Left ventricle myocardium inferior (tissue), 1 donor: ENCODE data around the gene IQSEC1. TPM values are rescaled to one million over a fixed set of nuclear protein-coding genes. Genes with fewer than 3 reads are reported as not detected.
A peak's percentile ranks its signal among the peaks of the same experiment; 100 is the strongest.

Source experiments
- DNase-seq: peaks from one replicate; pipeline ENCODE4 v3.0.0-alpha.2; 2020
- H3K27ac ChIP-seq: fragments of 200-600 bp; replicated peaks from 2 replicates; pipeline ENCODE4 v1.8.0; 2021
- H3K27me3 ChIP-seq: fragments of 200-600 bp; 2 replicates; pipeline ENCODE4 v1.8.0; 2021; ENCODE audit warnings: low read depth
- H3K36me3 ChIP-seq: fragments of 200-600 bp; 2 replicates; pipeline ENCODE4 v1.8.0; 2021
- H3K4me1 ChIP-seq: fragments of 200-600 bp; 2 replicates; pipeline ENCODE4 v1.8.0; 2021
- H3K4me3 ChIP-seq: fragments of 200-600 bp; 2 replicates; pipeline ENCODE4 v1.8.0; 2021; ENCODE audit warnings: mild to moderate bottlenecking, moderate library complexity
- H3K9me3 ChIP-seq: fragments of 200-600 bp; replicated peaks from 2 replicates; pipeline ENCODE4 v1.8.0; 2021
- CTCF ChIP-seq: fragments of 200-600 bp; IDR thresholded peaks from 2 replicates; pipeline ENCODE4 v1.8.0; 2021; ENCODE audit warnings: antibody characterized with exemption, mild to moderate bottlenecking, borderline replicate concordance
- intact Hi-C: fragments of 100-400 bp; cut with micrococcal nuclease; formaldehyde crosslinking; loops from one replicate; pipeline ENCODE4 v1.11.0; 2022
- total RNA-seq: library from RNA; stranded (reverse); fragmentation: NEBNext Ultra II Directional; extraction: Animal tissue kit (Norgen Biotek cat#: 25700); gene quantifications from one replicate; pipeline ENCODE4 v1.2.1, GENCODE V29; 2021
- donor health status: DM: no; HTN: yes; CAD: no; lungs with severe emphysema.

The IQSEC1 gene
- total RNA-seq, 1 donor from 2014 or later, result 78.6 TPM

- Histone ChIP-seq H3K27me3 (no peaks in the 10 kb centered on the region), H3K4me1 (peaks cover 51% of the 10 kb centered on the region), H3K9me3 (no peaks in the 10 kb centered on the region), H3K4me3 (no peak overlapping the region), H3K27ac (peak overlapping the region; percentile 82), H3K36me3 (no peaks in the 10 kb centered on the region)
- intact Hi-C loops, result no loop called here
- TF ChIP-seq CTCF, result no peak
- no peak for DNase-seq
These were observed 9.4 kb upstream of the IQSEC1 start for GRCh38 chr3:13082677-13083076.

GRCh38 chr3:13081603-13082360 lies 8.6 kb upstream of the IQSEC1 start:
- peak; percentile 66 for DNase-seq
- H3K36me3 ChIP-seq, result no peaks in the 10 kb centered on the region
- peak overlapping the region; percentile 17 for H3K4me3 ChIP-seq
- peak overlapping the region; percentile 82 for H3K27ac ChIP-seq
- peaks cover 59% of the 10 kb centered on the region for H3K4me1 ChIP-seq
- no peaks in the 10 kb centered on the region for H3K27me3 ChIP-seq
- intact Hi-C loops, result no loop called here
- no peaks in the 10 kb centered on the region for H3K9me3 ChIP-seq
- no peak for TF ChIP-seq CTCF

GRCh38 chr3:13080591-13080990 lies 7.4 kb upstream of the IQSEC1 start:
- DNase-seq, result peak; percentile 79
- Histone ChIP-seq H3K4me1 (peaks cover 59% of the 10 kb centered on the region), H3K9me3 (no peaks in the 10 kb centered on the region), H3K27me3 (peaks cover 7% of the 10 kb centered on the region), H3K27ac (peak overlapping the region; percentile 82), H3K4me3 (no peak overlapping the region), H3K36me3 (no peaks in the 10 kb centered on the region)
- no peak for TF ChIP-seq CTCF
- intact Hi-C loops, result no loop called here

- H3K27me3 ChIP-seq, result peaks cover 11% of the 10 kb centered on the region
- H3K4me3 ChIP-seq, result no peak overlapping the region
- H3K36me3 ChIP-seq, result no peaks in the 10 kb centered on the region
- TF ChIP-seq CTCF, result no peak
- peak overlapping the region; percentile 82 for H3K27ac ChIP-seq
- no peaks in the 10 kb centered on the region for H3K9me3 ChIP-seq
- intact Hi-C loops, result no loop called here
- DNase-seq, result no peak
- peaks cover 59% of the 10 kb centered on the region for H3K4me1 ChIP-seq
These were observed 6.8 kb upstream of the IQSEC1 start for GRCh38 chr3:13080026-13080425.

- H3K4me1 ChIP-seq, result peaks cover 59% of the 10 kb centered on the region
- peaks cover 14% of the 10 kb centered on the region for H3K27me3 ChIP-seq
- H3K27ac ChIP-seq, result no peak overlapping the region
- no peaks in the 10 kb centered on the region for H3K36me3 ChIP-seq
- intact Hi-C loops, result no loop called here
- no peak for TF ChIP-seq CTCF
- H3K4me3 ChIP-seq, result no peak overlapping the region
- no peak for DNase-seq
- H3K9me3 ChIP-seq, result no peaks in the 10 kb centered on the region
These were observed 6.3 kb upstream of the IQSEC1 start for GRCh38 chr3:13079510-13079909.
